Mucosa of descending colon (tissue), 3 donors: ENCODE data around the gene OR5B21. TPM values are rescaled to one million over a fixed set of nuclear protein-coding genes. Genes with fewer than 3 reads are reported as not detected.

Source experiments
- ATAC-seq: fragments of 200-7000 bp; cut with Tn5 transposase; one replicate; pipeline ENCODE4 v1.9.1; 2020; ENCODE audit warnings: mild to moderate bottlenecking, moderate library complexity
- DNase-seq, 3 donors: peaks; one replicate each; pipeline ENCODE4 v3.0.0-alpha.2; 2020
- H3K36me3 ChIP-seq: fragments of 200-600 bp; one replicate; pipeline ENCODE4 v1.8.0; 2021; ENCODE audit warnings: low read depth, mild to moderate bottlenecking
- H3K4me1 ChIP-seq: fragments of 200-600 bp; one replicate; pipeline ENCODE4 v1.8.0; 2021; ENCODE audit warnings: low read depth, mild to moderate bottlenecking
- H3K4me3 ChIP-seq: fragments of 200-600 bp; one replicate; pipeline ENCODE4 v1.8.0; 2021; ENCODE audit warnings: mild to moderate bottlenecking
- H3K9me3 ChIP-seq: fragments of 200-600 bp; one replicate; pipeline ENCODE4 v1.8.0; 2021; ENCODE audit warnings: mild to moderate bottlenecking
- CTCF ChIP-seq: fragments of 200-600 bp; IDR thresholded peaks from one replicate; pipeline ENCODE4 v1.8.0; 2022; ENCODE audit warnings: antibody characterized with exemption, mild to moderate bottlenecking
- intact Hi-C, 2 donors: fragments of 100-400 bp; cut with DNase I in 1 of 2; cut with micrococcal nuclease in 1 of 2; formaldehyde crosslinking; loops; one replicate each; pipeline versions ENCODE4 v1.11.0 to v1.11.1; 2022; cut with DNase I, micrococcal nuclease
- total RNA-seq, 3 donors: library from RNA; stranded (reverse); fragmentation: NEBNext Ultra II Directional in 2 of 3; extraction: Animal tissue kit (Norgen Biotek cat#: 25700) in 2 of 3; gene quantifications; one replicate each; pipeline versions ENCODE4 v1.2.1 to v1.2.4, GENCODE V29; 2021 to 2023
- donor health status: DM: no; HTN: no; CAD: no; lungs with moderate emphysema.
- donor health status: DM: no; HTN: no; CAD: no.
- donor health status: DM: no; HTN: yes; CAD: no.

OR5B21 gene
- total RNA-seq, 3 donors from 2014 or later: not detected

- Histone ChIP-seq H3K4me3 (no peak overlapping the region), H3K36me3 (no peaks in the 10 kb centered on the region), H3K4me1 (no peaks in the 10 kb centered on the region), H3K9me3 (no peaks in the 10 kb centered on the region)
- ATAC-seq (no peak), DNase-seq (no peak)
- no peak for TF ChIP-seq CTCF
- intact Hi-C loops: loop anchor here in 1 of 2 donors (10.0 kb wide), 1 partner anchor 1045 kb away; the partner anchor contains the start of gene RTN4RL2
These were observed 1.8 kb upstream of the OR5B21 start for GRCh38 chr11:58509748-58510147.

- ATAC-seq: no peak
- intact Hi-C loops: no loop called here
- no peak for TF ChIP-seq CTCF
- no peak for DNase-seq
- no peaks in the 10 kb centered on the region for H3K9me3 ChIP-seq
- H3K4me1 ChIP-seq: no peaks in the 10 kb centered on the region
- H3K36me3 ChIP-seq: no peaks in the 10 kb centered on the region
- no peak overlapping the region for H3K4me3 ChIP-seq
These were observed 909 bp upstream of the OR5B21 start for GRCh38 chr11:58508814-58509213.

- Histone ChIP-seq H3K4me1 (no peaks in the 10 kb centered on the region), H3K36me3 (no peaks in the 10 kb centered on the region), H3K4me3 (no peak overlapping the region), H3K9me3 (no peaks in the 10 kb centered on the region)
- no peak for TF ChIP-seq CTCF
- DNase-seq (no peak), ATAC-seq (no peak)
- intact Hi-C loops: no loop called here
These were observed 550 bp downstream of the OR5B21 start for GRCh38 chr11:58507355-58507754.

- TF ChIP-seq CTCF: no peak
- DNase-seq: no peak
- no peaks in the 10 kb centered on the region for H3K36me3 ChIP-seq
- H3K4me3 ChIP-seq: no peak overlapping the region
- intact Hi-C loops: no loop called here
- no peaks in the 10 kb centered on the region for H3K9me3 ChIP-seq
- no peak for ATAC-seq
- H3K4me1 ChIP-seq: no peaks in the 10 kb centered on the region
These were observed 970 bp downstream of the OR5B21 start for GRCh38 chr11:58506935-58507334.

- Histone ChIP-seq H3K4me1 (no peaks in the 10 kb centered on the region), H3K4me3 (no peak overlapping the region), H3K36me3 (no peaks in the 10 kb centered on the region), H3K9me3 (no peaks in the 10 kb centered on the region)
- no peak for TF ChIP-seq CTCF
- intact Hi-C loops: no loop called here
- DNase-seq: no peak
- ATAC-seq: no peak
These were observed 2.1 kb downstream of the OR5B21 start for GRCh38 chr11:58505849-58506248.

- no peaks in the 10 kb centered on the region for H3K36me3 ChIP-seq
- TF ChIP-seq CTCF: no peak
These were observed 3.7 kb downstream of the OR5B21 start for GRCh38 chr11:58504232-58504631.

More at GRCh38 chr11:58504232-58504631, 3.7 kb downstream of the OR5B21 start:
- intact Hi-C loops: no loop called here
- Histone ChIP-seq H3K9me3 (no peaks in the 10 kb centered on the region), H3K4me1 (no peaks in the 10 kb centered on the region), H3K4me3 (no peak overlapping the region)
- no peak for DNase-seq
- no peak for ATAC-seq
